Pons (tissue), 1 donor: ENCODE measurements around the gene DCBLD1.
A peak's percentile ranks its signal among the peaks of the same experiment; 100 is the strongest.

ENCODE experiments used
- DNase-seq: peaks from one replicate; pipeline ENCODE4 v3.0.0-alpha.2; 2016; ENCODE audit warnings: low spot score

DCBLD1 gene

GRCh38 chr6:117472667-117473066, 9.8 kb upstream of the DCBLD1 start:
- DNase-seq, result no peak

GRCh38 chr6:117473401-117473800, 9.1 kb upstream of the DCBLD1 start:
- DNase-seq, result no peak

- DNase-seq, result peak; percentile 62
Measured at GRCh38 chr6:117477988-117478852, 4.3 kb upstream of the DCBLD1 start.

- no peak for DNase-seq
Measured at GRCh38 chr6:117478853-117479231, 3.6 kb upstream of the DCBLD1 start.

GRCh38 chr6:117480651-117481050, 1.8 kb upstream of the DCBLD1 start:
- DNase-seq, result no peak

GRCh38 chr6:117481278-117481925, 1.1 kb upstream of the DCBLD1 start:
- no peak for DNase-seq

GRCh38 chr6:117481926-117482239, 591 bp upstream of the DCBLD1 start:
- peak; percentile 31 for DNase-seq

- DNase-seq, result peak; percentile 25
Measured at GRCh38 chr6:117483004-117483644, 650 bp downstream of the DCBLD1 start.

- peak; percentile 30 for DNase-seq
Measured at GRCh38 chr6:117483645-117484016, 1.2 kb downstream of the DCBLD1 start.

GRCh38 chr6:117484052-117484646, 1.7 kb downstream of the DCBLD1 start:
- DNase-seq, result no peak

GRCh38 chr6:117485433-117485832, 3.0 kb downstream of the DCBLD1 start:
- DNase-seq, result peak; percentile 42

- DNase-seq, result no peak
Measured at GRCh38 chr6:117487821-117488220, 5.3 kb downstream of the DCBLD1 start.

- DNase-seq, result no peak
Measured at GRCh38 chr6:117489003-117489402, 6.5 kb downstream of the DCBLD1 start.

- no peak for DNase-seq
Measured at GRCh38 chr6:117491916-117492315, 9.4 kb downstream of the DCBLD1 start.

GRCh38 chr6:117493470-117493869, 11.0 kb downstream of the DCBLD1 start:
- DNase-seq, result no peak

GRCh38 chr6:117494283-117494682, 11.8 kb downstream of the DCBLD1 start:
- DNase-seq, result no peak

- DNase-seq, result no peak
Measured at GRCh38 chr6:117494694-117495318, 12.3 kb downstream of the DCBLD1 start.

GRCh38 chr6:117495425-117495824, 13.0 kb downstream of the DCBLD1 start:
- no peak for DNase-seq

GRCh38 chr6:117495869-117496268, 13.4 kb downstream of the DCBLD1 start:
- DNase-seq, result no peak

GRCh38 chr6:117496383-117496990, 14.0 kb downstream of the DCBLD1 start:
- no peak for DNase-seq

GRCh38 chr6:117497237-117497636, 14.8 kb downstream of the DCBLD1 start:
- no peak for DNase-seq

GRCh38 chr6:117498159-117498558, 15.7 kb downstream of the DCBLD1 start:
- DNase-seq, result peak; percentile 46
